ENCODE data around the gene IDNK. TPM values are rescaled to one million over a fixed set of nuclear protein-coding genes. Genes with fewer than 3 reads are reported as not detected.
A peak's percentile ranks its signal among the peaks of the same experiment; 100 is the strongest.

The IDNK gene
- total and polyA plus RNA-seq, 2 of the 8 experiments (the other 6 are each of a cell fraction or from before 2014, with no cell fraction given): 0.29 to 0.48 TPM

- 0 out of 3 replicates have a peak, but pooled peaks of 1 of the 2 experiments have one; percentile 30 for TF ChIP-seq EP300 (IDR thresholded peaks at IDR 0.05; ENCODE audit: borderline replicate concordance in 1 of 2, low read depth in 2 of 2, low read length in 2 of 2)
- peak; percentile 37; the same call in 1 of the 2 replicates for TF ChIP-seq KDM1A (IDR thresholded peaks at IDR 0.05; ENCODE audit: borderline replicate concordance, low read length)
- no peak for TF ChIP-seq CHD2 (IDR thresholded peaks at IDR 0.05; ENCODE audit: low read length)
- TF ChIP-seq CTBP2 (IDR thresholded peaks at IDR 0.05; ENCODE audit: borderline replicate concordance, insufficient read depth, insufficient read length, low read length): no peak
- TF ChIP-seq TCF12 (IDR thresholded peaks at IDR 0.05; ENCODE audit: low read depth, low read length): no peak
- peak; percentile 59 for TF ChIP-seq RAD21 (IDR thresholded peaks at IDR 0.05 in 1 of 2, conservative IDR thresholded peaks at IDR 0.05 in 1 of 2; ENCODE audit: low read depth in 2 of 2, low read length in 2 of 2)
- TF ChIP-seq SIRT6 (IDR thresholded peaks at IDR 0.05; ENCODE audit: low read length): no peak
- no peak for TF ChIP-seq CHD7 (IDR thresholded peaks at IDR 0.05; ENCODE audit: insufficient replicate concordance, low read length)
- TF ChIP-seq FOSL1 (IDR thresholded peaks at IDR 0.05; ENCODE audit: insufficient read depth, low read depth, low read length): no peak
These were observed 39.6 kb upstream of the IDNK start (continued) for GRCh38 chr9:83583151-83584014.

Measured in H1 (cell line).